Trophoblast cell (in vitro differentiated cells and primary cell): ENCODE results near the gene IER5L.

Experiments used
- DNase-seq, 2 donors: peaks; one replicate each; pipeline ENCODE4 v3.0.0-alpha.2; 2016
- H2AFZ ChIP-seq: 2 replicates; pipeline ENCODE4 v1.6.1; 2013; ENCODE audit warnings: low read length, moderate library complexity, mild to moderate bottlenecking; ENCODE audit not compliant: insufficient read depth, poor library complexity
- H2AK5ac ChIP-seq: 2 replicates; pipeline ENCODE4 v1.6.1; 2013; ENCODE audit warnings: mild to moderate bottlenecking, low read length
- H2BK120ac ChIP-seq: 2 replicates; pipeline ENCODE4 v1.6.1; 2013; ENCODE audit warnings: low read length, mild to moderate bottlenecking, moderate library complexity; ENCODE audit not compliant: insufficient read depth, poor library complexity
- H2BK12ac ChIP-seq: 2 replicates; pipeline ENCODE4 v1.6.1; 2013; ENCODE audit warnings: mild to moderate bottlenecking, low read length, moderate library complexity
- H2BK5ac ChIP-seq: 2 replicates; pipeline ENCODE4 v1.6.1; 2013; ENCODE audit warnings: low read length, low read depth, moderate library complexity, mild to moderate bottlenecking; ENCODE audit not compliant: poor library complexity
- H3K14ac ChIP-seq: 2 replicates; pipeline ENCODE4 v1.6.1; 2013; ENCODE audit warnings: mild to moderate bottlenecking, low read length
- H3K18ac ChIP-seq: 2 replicates; pipeline ENCODE4 v1.6.1; 2013; ENCODE audit warnings: mild to moderate bottlenecking, low read length
- H3K23ac ChIP-seq: 2 replicates; pipeline ENCODE4 v1.6.1; 2013; ENCODE audit warnings: low read length
- H3K27ac ChIP-seq: 2 replicates; pipeline ENCODE4 v1.5.1; 2013; ENCODE audit warnings: low read depth, mild to moderate bottlenecking, inconsistent platforms, low read length, moderate library complexity
- H3K27me3 ChIP-seq: 2 replicates; pipeline ENCODE4 v1.6.1; 2013; ENCODE audit warnings: inconsistent platforms, mild to moderate bottlenecking, low read length, moderate library complexity; ENCODE audit not compliant: insufficient read depth
- H3K36me3 ChIP-seq, 2 experiments: 1 replicate in 1 of 2; 2 replicates in 1 of 2; pipeline ENCODE4 v1.6.1; 2013; ENCODE audit warnings: low read length in 2 of 2, mild to moderate bottlenecking in 2 of 2, moderate library complexity in 1 of 2; ENCODE audit not compliant: insufficient read depth in 2 of 2, control insufficient read depth in 1 of 2
- H3K4ac ChIP-seq: 2 replicates; pipeline ENCODE4 v1.6.1; 2013; ENCODE audit warnings: low read depth, mild to moderate bottlenecking, low read length, moderate library complexity
- H3K4me1 ChIP-seq, 2 experiments: 1 replicate in 1 of 2; 2 replicates in 1 of 2; pipeline ENCODE4 v1.6.1; 2013; ENCODE audit warnings: low read length in 2 of 2, mild to moderate bottlenecking in 2 of 2, moderate library complexity in 1 of 2; ENCODE audit not compliant: insufficient read depth in 2 of 2, control insufficient read depth in 1 of 2
- H3K4me2 ChIP-seq: 2 replicates; pipeline ENCODE4 v1.6.1; 2013; ENCODE audit warnings: inconsistent platforms, mild to moderate bottlenecking, low read length, moderate library complexity
- H3K4me3 ChIP-seq: 2 replicates; pipeline ENCODE4 v1.5.1; 2013; ENCODE audit warnings: mild to moderate bottlenecking, low read depth, low read length, inconsistent platforms
- H3K79me1 ChIP-seq: one replicate; pipeline ENCODE4 v1.6.1; 2013; ENCODE audit warnings: low read length
- H3K79me2 ChIP-seq: 2 replicates; pipeline ENCODE4 v1.6.1; 2013; ENCODE audit warnings: low read length, mild to moderate bottlenecking; ENCODE audit not compliant: control insufficient read depth, insufficient read depth, poor library complexity
- H3K9ac ChIP-seq: 2 replicates; pipeline ENCODE4 v1.6.1; 2013; ENCODE audit warnings: mild to moderate bottlenecking, low read length
- H3K9me3 ChIP-seq: 2 replicates; pipeline ENCODE4 v1.6.1; 2013; ENCODE audit warnings: low read depth, mild to moderate bottlenecking, control low read depth, inconsistent platforms, low read length; ENCODE audit not compliant: insufficient read depth
- H4K12ac ChIP-seq: 2 replicates; pipeline ENCODE4 v1.6.1; 2013; ENCODE audit warnings: low read depth, mild to moderate bottlenecking, low read length, moderate library complexity
- H4K8ac ChIP-seq: 2 replicates; pipeline ENCODE4 v1.6.1; 2013; ENCODE audit warnings: low read depth, mild to moderate bottlenecking, low read length, moderate library complexity
- H4K91ac ChIP-seq: one replicate; pipeline ENCODE4 v1.6.1; 2013; ENCODE audit warnings: low read depth, mild to moderate bottlenecking, low read length, moderate library complexity
- WGBS: extraction: QIAGEN DNeasy Blood & Tissue Kit; methylation state at CpG from one replicate; pipeline ENCODE4 v1.1.7; 2013; ENCODE audit warnings: missing lambda C conversion rate; ENCODE audit not compliant: insufficient read length, insufficient coverage; ENCODE audit errors: extremely low coverage; 5-methylcytosine and 5-hydroxymethylcytosine counted together

IER5L gene

GRCh38 chr9:129172816-129173215, 5.2 kb downstream of the IER5L start:
- H3K4me2 ChIP-seq, result no peak overlapping the region
- peak overlapping the region; percentile 100 for H4K91ac ChIP-seq
- peaks cover 47% of the 10 kb centered on the region for H3K79me1 ChIP-seq
- no peaks in the 10 kb centered on the region for H3K27me3 ChIP-seq
- H3K18ac ChIP-seq, result peak overlapping the region; percentile 49
- no peak overlapping the region for H2BK5ac ChIP-seq
- H4K8ac ChIP-seq, result peak overlapping the region; percentile 6
- no peak overlapping the region for H2AFZ ChIP-seq
- H2BK120ac ChIP-seq, result peak overlapping the region; percentile 89
- peak overlapping the region; percentile 30 for H3K14ac ChIP-seq
- H3K9ac ChIP-seq, result no peak overlapping the region
- no peak overlapping the region for H4K12ac ChIP-seq
- no CpG with 5 or more reads among the region's 5 CpGs for WGBS
- no peak overlapping the region for H3K4ac ChIP-seq
- H2AK5ac ChIP-seq, result peak overlapping the region; percentile 11
- H3K79me2 ChIP-seq, result peaks cover 27% of the 10 kb centered on the region
- no peak overlapping the region for H3K23ac ChIP-seq
- peaks cover 0 to 6% of the 10 kb centered on the region in 2 experiments for H3K36me3 ChIP-seq
- peak in 1 of 2 donors; percentile 37 for DNase-seq
- no peak overlapping the region for H3K27ac ChIP-seq
- peaks cover 19 to 39% of the 10 kb centered on the region in 2 experiments for H3K4me1 ChIP-seq
- no peak overlapping the region for H3K4me3 ChIP-seq
- H3K9me3 ChIP-seq, result no peaks in the 10 kb centered on the region
- H2BK12ac ChIP-seq, result peak overlapping the region; percentile 70

- H3K4me2 ChIP-seq, result no peak overlapping the region
- no peak overlapping the region for H2AFZ ChIP-seq
- H4K91ac ChIP-seq, result peak overlapping the region; percentile 19
- no peak overlapping the region for H3K23ac ChIP-seq
- no peak overlapping the region for H3K9ac ChIP-seq
- H3K14ac ChIP-seq, result no peak overlapping the region
- H3K4me1 ChIP-seq, result peaks cover 24 to 44% of the 10 kb centered on the region in 2 experiments
- no peak overlapping the region for H2AK5ac ChIP-seq
- WGBS, result no CpG with 5 or more reads among the region's 7 CpGs
- H2BK5ac ChIP-seq, result no peak overlapping the region
- H3K27me3 ChIP-seq, result no peaks in the 10 kb centered on the region
- peaks cover 0 to 6% of the 10 kb centered on the region in 2 experiments for H3K36me3 ChIP-seq
- peak overlapping the region; percentile 18 for H2BK12ac ChIP-seq
- H2BK120ac ChIP-seq, result no peak overlapping the region
- no peak overlapping the region for H3K4ac ChIP-seq
- no peak overlapping the region for H4K8ac ChIP-seq
- H3K4me3 ChIP-seq, result no peak overlapping the region
- no peak for DNase-seq
- H3K18ac ChIP-seq, result no peak overlapping the region
- no peaks in the 10 kb centered on the region for H3K9me3 ChIP-seq
- H3K27ac ChIP-seq, result no peak overlapping the region
- H3K79me1 ChIP-seq, result peaks cover 49% of the 10 kb centered on the region
- H4K12ac ChIP-seq, result no peak overlapping the region
- H3K79me2 ChIP-seq, result peaks cover 25% of the 10 kb centered on the region
Observed at GRCh38 chr9:129171993-129172751, 5.9 kb downstream of the IER5L start.

- DNase-seq, result peak; percentile 92
- Histone ChIP-seq H2AK5ac (peak overlapping the region; percentile 79), H3K4me1 (peaks cover 35 to 54% of the 10 kb centered on the region in 2 experiments), H3K4me3 (no peak overlapping the region), H2BK12ac (peak overlapping the region; percentile 75), H3K18ac (no peak overlapping the region), H3K79me1 (peaks cover 45% of the 10 kb centered on the region), H3K4me2 (no peak overlapping the region), H4K8ac (peak overlapping the region; percentile 26), H3K4ac (no peak overlapping the region), H3K79me2 (peaks cover 18% of the 10 kb centered on the region), H3K9ac (no peak overlapping the region), H3K27ac (peak overlapping the region; percentile 35), H3K36me3 (no peaks in the 10 kb centered on the region), H3K27me3 (no peaks in the 10 kb centered on the region), H4K91ac (peak overlapping the region; percentile 23), H3K14ac (no peak overlapping the region), H2BK5ac (peak overlapping the region; percentile 41), H3K23ac (no peak overlapping the region), H2AFZ (no peak overlapping the region), H3K9me3 (no peaks in the 10 kb centered on the region), H4K12ac (no peak overlapping the region), H2BK120ac (peak overlapping the region; percentile 73)
- WGBS, result no CpG with 5 or more reads among the region's 6 CpGs
Observed at GRCh38 chr9:129170229-129170628, 7.8 kb downstream of the IER5L start.

- Histone ChIP-seq H3K14ac (peak overlapping the region; percentile 96), H2BK5ac (peak overlapping the region; percentile 99), H3K4me1 (peaks cover 38 to 45% of the 10 kb centered on the region in 2 experiments), H3K27me3 (no peaks in the 10 kb centered on the region), H2BK12ac (peak overlapping the region; percentile 100), H3K9ac (peak overlapping the region; percentile 44), H3K4me3 (no peak overlapping the region), H2BK120ac (peak overlapping the region; percentile 100), H4K8ac (peak overlapping the region; percentile 92), H4K12ac (peak overlapping the region; percentile 87), H3K79me1 (peaks cover 26% of the 10 kb centered on the region), H3K4ac (peak overlapping the region; percentile 95), H3K27ac (peak overlapping the region; percentile 92), H2AK5ac (peak overlapping the region; percentile 97), H3K18ac (peak overlapping the region; percentile 99), H3K9me3 (peaks cover 2% of the 10 kb centered on the region), H3K4me2 (peak overlapping the region; percentile 71), H4K91ac (peak overlapping the region; percentile 100), H2AFZ (peak overlapping the region; percentile 75), H3K36me3 (peaks cover 2 to 3% of the 10 kb centered on the region in 2 experiments), H3K23ac (no peak overlapping the region), H3K79me2 (peaks cover 9% of the 10 kb centered on the region)
- no CpG with 5 or more reads among the region's 18 CpGs for WGBS
- DNase-seq, result peak; percentile 84 to 89
Observed at GRCh38 chr9:129166623-129167557, 11.2 kb downstream of the IER5L start.
